Suppressor macrophage (primary cell): ENCODE measurements around the gene MRGPRE.

Experiments used
- DNase-seq, 4 experiments: peaks; one replicate each; pipeline ENCODE4 v3.0.0-alpha.2; 2020 to 2022

MRGPRE gene

DNA sequence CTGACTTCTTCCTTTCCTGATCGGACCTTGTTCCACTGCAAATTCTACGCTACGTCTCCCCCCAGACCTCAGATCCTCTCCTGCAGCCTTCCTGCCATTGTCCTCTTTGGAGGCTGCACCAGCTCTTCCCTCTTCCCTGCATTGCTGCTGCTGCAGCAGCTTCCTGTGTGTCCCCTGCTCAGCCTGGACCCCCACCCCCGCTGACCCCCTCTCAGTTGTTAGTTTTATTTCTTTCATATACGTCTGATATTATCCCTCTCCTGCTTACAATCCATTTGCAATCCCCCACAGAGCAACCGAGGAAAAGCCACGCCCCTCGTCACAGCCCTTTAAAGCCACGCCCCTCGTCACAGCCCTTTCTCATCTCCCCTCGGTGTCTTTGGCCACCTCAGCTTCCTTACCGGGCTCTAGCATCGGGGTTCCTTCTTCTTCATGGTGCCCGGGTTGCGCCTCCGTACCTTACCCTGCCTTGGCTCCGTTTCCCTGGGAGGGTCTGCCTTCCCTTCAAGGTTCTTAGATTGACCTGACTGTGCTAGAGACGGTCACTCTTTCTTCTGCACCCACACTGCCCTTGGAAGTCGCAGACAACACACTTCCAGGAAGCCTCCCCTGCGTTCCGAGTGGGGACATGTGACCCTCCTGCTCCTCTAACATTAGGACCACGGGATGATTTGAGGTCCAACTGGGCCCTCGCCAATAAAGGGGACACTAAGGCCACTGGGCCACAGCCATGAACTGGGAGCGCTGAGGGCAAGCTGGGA lies 18.4 kb downstream of the MRGPRE start:
- no peak for DNase-seq

DNA sequence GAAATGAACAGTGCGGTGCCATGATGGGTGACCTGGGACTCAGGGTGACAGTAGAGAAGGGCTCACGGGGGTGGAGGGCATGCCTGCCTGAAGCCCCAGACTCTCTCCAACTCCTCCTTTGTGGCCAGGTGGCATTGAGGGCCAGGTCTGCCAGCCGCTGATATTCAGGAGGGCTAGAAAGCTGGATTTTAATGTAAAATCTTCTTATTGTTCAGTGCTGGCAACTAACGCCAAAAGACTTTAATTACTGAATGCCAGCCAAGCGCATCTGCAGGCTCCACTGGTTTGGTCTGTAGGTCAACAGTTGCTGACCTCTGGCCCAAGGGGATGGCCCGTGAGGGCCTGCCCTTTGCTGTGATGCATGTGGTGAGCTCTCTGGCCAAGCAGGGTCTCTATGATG lies 23.9 kb downstream of the MRGPRE start:
- no peak for DNase-seq

DNA sequence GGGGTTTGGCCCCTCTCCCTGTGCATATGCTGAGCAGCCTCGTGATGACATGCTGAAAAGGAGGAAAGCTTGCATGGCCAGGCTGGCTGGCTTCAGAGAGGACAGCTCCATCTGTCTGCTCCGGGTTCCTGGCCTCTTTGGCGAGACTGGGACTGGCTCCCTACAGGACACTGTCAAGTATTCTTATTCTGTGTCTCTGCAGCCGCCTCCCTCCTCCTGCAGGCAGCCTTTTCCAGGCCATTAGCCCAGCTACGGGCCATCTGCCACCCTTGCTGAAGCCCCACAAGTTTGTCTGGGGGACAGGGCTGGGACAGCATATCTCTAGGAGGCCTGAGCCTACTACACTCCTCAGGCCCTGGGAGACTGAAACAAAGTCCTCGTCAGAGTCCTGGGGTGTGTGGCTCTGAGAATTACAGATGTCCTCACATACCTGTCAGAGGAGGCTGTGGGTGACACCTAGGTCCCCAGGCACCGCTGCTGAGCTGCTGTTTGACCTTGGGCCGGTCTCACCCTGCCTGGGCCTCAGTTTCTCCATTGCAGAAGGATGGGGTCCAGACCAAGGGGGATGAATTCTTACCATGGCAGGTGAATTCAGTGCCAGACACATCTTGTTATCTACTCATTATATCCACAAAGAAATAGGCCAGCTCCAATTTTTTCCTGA lies 24.6 kb downstream of the MRGPRE start:
- no peak for DNase-seq

DNA sequence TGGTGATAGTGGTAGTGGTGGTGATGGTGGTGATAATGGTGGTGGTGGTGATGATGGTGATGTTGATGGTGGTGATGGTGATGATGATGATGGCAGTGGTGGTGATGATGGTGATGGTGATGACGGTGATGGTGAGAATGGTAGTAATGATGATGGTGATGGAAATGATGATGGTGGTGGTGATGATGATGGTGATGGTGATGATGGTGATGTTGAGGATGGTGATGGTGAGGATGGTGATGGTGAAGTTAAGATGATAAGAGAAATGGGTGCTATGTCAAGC lies 25.4 kb downstream of the MRGPRE start:
- no peak for DNase-seq

DNA sequence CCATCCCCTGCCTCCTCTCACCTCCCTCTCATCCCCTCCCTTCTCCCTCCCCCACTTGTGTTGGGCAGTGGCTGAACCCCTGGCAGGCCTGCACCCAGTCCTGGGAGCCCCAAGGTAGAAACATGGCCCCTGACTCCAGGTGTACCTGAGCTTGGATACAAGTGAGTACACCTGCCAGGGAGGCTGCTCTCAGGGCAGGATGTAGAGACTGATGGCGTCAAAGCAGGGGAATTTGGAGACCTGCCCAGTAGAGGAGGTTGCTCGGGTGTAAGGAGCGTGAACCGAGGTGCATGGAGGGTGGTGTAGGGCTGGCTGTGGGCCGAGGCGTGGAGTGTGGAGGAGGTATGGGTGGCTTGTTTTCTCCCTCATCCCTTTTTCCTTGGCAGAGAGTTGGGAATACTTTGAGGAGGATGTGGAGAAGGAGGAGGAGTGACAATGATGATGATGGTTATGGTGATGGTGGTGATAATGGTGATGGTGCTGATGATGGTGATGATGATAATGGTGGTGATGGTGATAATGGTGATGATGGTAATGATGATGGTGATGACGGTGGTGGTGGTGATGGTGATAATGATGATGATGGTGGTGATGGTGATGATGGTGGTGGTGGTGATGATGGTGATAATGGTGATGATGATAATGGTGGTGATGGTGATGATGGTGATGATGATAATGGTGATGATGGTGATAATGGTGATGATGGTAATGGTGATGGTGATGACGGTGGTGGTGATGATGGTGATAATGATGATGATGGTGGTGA lies 25.9 kb downstream of the MRGPRE start:
- no peak for DNase-seq

DNA sequence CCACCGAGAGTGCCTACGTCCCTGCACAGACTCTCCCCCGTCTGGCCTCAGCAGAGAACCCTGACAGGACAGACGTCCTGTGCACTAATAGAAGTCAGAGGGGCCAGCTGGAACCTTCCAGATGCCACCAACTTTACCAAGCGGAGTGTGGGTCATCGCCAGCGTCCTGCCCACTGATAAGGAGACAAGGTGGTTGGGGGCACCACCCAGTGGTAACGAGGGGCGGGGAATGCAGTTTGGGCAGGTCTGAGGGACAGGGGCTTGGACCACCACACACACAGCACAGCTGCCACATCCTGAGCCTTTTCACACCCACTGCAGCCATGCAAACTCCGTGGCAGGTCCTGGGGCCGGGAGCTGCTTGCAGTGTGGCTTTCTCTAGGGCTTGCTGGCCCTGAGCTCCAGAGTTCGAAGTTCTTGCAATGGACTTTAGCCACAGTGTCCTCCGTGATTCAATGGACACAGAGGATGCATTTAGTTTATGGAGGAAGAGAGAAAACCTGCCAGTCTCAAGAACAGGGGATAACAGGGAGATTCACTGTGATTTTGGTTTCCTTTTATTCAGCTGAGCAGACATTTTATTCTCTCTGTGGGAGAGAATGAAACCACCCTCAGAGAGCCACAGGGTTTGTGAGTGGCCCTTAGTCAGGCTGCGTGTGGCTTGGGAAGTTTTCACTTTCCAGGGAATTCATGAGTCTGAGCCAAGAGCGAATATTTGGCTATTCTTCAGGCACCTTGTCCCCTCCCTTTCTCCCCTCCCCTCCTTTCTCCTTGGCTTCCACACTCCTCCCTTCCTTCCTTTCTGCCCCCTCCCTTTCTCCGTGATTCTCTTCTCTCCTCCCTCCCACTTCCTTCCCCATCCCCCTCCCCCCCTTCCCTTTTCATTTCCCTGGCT lies 26.7 kb downstream of the MRGPRE start:
- DNase-seq, result no peak

DNA sequence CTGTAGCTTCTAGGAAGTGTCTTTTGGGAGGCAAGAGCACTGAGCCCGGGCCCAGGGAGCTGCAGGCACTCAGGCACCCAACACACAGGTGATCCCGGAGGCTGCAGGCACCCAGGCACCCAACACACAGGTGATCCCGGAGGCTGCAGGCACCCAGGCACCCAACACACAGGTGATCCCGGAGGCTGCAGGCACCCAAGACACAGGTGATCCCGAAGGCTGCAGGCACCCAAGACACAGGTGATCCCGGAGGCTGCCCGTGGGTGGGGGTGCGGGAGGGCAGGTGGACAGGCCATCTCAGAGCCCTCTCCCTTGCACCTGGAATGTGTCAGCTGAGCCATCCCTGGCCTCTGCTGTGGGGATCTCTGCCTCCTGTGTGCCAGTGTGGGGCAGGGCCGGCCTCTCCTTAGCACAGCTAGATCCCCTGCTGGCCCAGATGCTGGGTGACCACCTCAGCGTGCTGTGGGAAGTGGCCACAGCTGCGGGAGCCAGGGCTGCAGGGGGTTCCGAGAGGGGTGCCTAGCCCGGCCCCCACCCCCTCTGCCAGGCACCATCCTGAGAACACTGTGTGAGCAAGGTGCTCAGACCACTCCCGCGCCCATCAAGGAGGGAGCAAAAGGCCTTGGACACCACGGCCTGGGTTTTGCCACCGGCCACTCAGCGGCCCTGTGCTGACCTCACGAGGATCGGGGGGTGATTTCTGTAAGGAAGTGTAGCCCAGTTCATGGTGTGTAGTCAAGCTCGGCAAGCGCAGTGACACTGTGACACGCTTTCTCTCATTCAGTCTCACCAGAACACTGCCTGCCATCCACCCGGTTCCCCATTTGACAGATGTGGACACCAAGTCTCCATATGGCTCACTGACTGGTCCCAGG lies 27.8 kb downstream of the MRGPRE start:
- no peak for DNase-seq

DNA sequence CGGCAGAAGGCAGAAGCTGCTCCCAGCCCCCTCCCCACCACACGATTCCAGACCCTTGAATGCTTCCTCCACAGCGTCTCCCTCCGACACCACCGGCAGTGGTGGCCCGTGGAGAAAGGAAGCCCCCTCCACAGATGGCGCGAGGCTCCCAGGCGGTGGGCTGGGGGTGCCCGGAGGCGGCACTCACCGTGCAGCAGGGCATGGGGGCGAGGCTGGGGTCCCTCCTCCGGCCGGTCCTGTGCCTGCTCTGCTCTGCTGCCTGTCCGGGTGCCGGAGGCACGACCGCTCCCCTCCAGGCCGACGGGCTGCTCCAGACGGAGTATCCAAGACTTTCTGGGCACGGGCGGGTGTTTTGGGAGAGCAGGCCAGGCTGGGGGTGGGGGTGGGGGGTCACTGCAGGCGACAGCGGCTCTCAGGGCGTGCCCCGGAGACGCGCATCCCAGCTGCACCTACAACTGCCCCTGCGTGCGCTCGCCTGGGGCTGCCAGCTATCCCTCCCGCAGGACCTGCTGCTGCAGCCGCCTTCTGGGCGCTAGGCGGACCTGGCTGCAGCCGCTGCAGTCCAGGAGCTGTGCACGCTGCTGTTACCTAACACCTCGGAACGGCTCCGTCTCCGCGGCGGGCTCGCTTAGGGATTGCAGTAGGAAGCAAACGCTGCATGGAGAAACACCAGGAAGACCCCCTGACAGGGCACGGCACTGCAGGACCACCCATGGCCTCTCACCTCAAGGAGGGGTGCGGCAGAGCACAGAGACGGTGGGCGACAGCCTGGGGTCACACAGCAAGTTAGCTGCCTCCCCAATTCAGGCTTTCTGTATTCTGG lies 28.8 kb downstream of the MRGPRE start:
- peak in 2 of 4 experiments; percentile 4 to 14 for DNase-seq

DNA sequence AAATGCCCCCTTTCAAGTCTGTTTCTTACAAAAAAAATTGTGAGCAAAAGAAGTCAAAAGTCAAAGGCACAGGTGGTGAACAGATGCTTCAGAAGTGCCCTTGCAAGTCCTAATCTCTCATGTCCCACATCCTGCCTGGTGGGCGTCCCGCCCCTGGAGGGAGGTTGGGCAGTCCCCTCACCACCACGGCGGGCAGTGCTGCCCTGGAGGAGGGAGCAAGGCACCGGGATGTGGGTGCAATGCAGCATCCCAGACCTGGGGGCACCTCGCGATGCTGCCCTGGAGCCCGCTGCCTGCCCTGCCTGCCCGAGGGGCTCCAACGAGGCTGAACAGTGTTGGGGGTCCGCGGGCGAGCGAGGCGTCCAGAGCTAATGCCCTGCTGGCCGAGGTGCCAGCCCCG lies 29.5 kb downstream of the MRGPRE start:
- no peak for DNase-seq

DNA sequence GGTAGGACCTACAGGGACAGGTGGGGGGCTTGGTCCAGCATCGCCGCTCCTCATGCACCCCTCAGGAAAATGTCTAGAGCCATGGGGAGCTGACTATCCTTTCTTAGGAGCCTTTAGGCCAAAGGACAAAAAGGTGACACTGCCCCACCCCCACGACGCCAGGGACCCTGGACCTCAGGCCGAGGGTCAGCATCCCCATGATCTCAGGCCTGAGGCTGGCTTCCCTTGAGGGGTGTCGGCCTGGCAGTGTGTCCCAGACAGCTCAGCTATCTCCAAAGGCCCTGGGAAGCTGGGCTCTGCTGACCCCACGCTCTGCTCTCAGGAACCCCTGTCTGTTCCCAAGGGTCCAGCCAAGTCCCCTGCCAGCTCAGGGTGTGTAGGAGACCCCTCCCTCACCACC lies 29.9 kb downstream of the MRGPRE start:
- no peak for DNase-seq

DNA sequence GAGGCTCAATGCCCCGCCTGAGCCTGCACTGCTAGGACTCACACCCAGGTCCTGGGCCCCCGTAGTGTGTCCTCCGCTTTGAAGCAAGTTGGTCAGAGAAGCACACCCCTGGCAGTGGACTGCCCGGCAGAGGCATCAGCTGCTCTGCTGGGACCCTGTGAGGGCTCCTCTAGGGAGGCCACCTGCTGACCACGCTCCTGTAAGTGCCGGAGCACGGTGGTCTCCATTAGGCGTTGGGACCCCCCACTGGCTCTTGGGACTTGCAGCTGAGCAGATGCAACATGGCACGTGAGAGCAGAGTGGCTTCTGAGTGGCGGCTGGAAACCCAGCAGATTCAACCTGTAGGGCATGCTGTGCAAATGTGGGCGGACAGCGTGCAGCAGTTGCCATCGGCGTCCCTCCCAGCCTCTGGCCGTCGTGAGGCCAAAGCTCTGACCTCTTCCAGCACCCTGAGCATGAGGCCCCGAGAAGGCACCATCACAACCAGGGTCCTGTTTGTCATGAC lies 30.5 kb downstream of the MRGPRE start:
- no peak for DNase-seq

DNA sequence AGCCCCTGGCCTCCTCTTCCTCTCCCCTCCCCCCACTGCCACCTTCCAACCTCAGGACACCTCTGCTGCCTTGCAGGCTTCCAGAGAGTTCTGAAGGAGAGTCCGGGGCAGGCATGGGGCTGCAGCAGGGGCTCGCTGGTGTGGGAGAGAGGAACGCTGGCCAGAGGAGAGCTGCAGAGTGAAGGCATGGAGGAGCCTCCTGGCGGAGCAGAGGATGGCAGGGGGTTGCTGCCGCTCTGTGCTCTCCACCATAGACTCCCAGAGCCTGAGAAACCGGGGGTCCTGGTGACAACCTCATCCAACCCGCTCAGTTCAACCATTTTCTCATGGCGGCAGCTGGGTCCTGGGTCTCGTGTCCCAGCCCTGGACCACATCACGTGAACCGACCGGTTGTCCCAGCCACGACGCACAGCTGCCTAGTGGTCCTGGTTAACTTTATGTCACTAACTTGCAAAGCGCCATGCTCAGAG lies 31.1 kb downstream of the MRGPRE start:
- DNase-seq, result no peak

DNA sequence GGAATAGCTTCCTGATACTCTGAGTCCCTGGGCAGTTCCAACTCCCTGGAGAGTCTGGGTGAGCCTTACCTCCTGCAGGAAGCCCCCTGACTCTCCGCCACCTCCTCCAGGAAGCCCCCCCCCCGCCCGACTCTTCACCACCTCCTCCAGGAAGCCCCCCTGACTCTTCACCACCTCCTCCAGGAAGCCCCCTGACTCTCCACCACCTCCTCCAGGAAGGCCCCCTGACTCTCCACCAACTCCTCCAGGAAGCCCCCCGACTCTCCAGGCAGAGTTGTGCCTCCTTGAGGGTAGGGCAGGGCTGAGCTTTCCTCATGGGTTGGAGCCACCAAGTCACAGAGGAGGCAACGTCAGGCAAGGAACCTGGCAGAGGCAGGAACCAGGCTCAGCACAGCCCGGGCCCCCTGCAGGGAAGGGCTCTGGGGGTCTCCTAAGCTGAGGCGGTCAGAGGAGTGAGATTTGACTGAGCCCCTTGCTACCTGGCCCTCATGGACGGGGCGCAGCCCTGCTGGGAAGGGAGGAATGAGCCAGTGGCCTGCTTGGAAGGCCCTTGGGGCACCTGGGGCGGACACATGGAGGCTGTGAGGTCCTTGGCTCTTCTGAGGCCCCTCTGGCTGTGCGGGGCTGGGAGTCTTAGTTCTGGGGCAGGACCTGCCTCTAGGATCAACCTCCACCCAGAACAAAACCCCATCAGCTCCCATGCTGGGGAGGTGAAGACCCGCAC lies 31.7 kb downstream of the MRGPRE start:
- no peak for DNase-seq

DNA sequence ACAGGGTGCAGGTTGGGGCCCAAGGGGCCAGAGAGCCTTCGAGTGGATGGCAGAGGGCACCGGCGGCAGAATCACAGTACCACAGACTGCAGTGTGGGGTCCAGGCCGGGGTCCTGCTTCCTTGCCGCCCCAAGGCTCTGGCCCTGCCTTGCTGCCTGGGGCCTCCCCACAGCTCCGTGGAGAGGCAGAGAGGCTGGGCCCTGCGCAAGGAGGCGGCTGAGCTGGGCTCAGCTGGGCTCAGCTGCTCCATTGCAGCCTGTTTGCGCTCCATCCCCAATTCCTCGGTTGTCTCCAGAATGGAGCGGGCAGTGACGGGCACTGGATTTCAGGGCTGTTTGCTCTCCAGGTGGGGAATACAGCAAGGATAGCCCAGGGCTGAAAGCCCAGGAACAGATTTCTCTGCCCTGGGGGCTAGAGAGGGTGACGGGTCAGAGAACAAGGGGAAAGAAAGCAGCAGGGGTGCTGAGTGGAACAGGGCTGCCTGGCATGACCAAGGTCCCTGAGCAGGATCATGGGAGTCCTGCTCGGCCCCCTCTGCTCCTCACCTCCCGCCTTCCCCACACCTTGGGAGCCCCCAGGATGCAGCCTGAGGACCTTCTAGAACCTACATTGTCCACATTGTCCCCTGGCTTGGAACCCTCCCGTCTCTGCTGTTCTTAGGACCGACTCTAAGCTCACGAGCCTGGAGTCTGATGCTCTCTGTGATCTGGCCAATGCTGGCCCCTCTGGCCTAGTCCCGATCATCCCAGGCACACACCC lies 32.5 kb downstream of the MRGPRE start:
- DNase-seq, result no peak

DNA sequence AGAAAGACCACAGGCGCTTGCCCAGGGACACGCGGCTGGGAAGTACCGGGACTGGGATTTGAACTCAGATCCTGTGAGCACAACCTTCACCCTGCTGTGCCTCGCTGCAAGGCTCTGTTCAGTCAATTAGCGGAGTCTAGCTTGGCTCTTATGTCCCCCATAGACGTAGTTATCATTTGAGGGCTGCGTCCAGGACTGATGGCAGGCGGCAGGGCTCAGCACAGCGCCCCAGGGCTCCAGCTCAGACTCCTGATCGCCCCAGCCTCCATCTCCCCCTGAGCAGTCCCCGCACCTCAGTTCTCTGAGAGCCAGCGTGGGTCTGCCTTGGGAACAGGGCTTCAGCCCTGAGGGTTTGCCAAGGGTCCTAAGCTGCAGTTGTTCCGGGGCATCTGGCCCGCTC lies 33.4 kb downstream of the MRGPRE start:
- DNase-seq, result no peak

DNA sequence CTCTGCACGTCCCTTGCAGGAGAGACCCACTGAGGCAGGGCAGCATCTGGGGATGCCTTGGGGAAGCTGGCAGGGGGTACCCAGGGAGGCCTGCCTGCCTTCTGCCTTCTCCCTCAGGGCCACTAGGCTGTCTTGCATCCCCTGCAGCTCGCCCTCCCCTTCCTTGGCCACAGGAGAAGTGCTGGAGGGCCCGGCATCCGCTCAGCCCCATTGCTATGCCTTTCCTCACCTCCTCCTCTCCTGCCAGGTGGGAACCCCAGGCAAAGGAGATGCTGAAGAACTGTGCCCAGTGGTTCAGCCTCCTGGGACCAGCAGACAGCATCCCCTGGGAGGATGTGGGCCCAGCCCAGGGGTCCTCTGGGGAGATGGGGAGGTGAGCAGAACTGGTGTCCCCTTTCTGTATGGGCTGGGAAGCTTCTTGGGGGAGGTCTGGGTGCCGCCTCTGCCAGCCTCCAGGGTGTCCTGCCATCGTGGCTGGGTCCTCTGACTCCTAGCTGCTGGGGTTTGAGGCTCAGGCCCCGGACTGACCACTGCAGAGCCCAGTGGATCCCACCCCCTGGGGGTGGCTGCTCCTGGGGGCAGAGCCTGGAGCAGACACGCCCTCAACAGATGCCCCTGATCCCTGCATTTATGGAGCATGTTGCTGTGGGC lies 34.2 kb downstream of the MRGPRE start:
- no peak for DNase-seq

DNA sequence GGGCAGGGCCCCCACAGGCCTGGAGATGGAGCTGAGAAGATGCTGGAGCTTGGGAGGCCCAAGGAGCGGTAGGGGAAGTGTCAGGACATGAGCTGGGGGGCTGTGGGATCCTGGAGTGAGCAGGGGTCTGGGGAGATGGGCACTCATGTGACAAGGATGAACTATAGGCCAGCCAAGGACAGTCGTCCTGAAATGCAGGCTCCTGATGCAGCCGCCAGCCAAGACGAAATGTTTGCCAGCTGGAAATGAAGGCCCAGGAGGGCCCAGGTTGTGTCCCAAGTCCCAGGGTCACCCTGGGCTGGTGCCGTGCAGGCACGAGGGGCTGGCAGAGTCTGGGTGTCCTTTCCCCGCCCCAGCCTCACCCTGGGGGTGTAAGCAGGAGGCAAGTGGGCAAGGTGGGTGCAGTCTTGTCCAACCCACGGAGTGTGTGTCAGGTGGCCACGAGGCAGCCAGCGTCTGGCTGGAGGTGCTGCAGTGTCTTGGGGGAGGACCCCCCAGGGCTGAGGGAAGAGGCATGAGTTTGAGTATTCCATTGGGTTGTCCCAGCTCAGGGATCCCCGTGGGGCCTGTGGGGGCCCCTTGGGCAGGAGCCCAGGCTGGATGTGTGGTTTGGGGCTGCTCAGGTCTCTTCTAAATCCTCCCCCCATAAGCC lies 35.0 kb downstream of the MRGPRE start:
- no peak for DNase-seq
